Kidney capillary endothelial cell (primary cell): ENCODE results near the gene NDST1.

ENCODE experiments used
- DNase-seq: peaks from one replicate; pipeline ENCODE4 v3.0.0-alpha.2; 2018; ENCODE audit warnings: low spot score

Gene NDST1

DNA sequence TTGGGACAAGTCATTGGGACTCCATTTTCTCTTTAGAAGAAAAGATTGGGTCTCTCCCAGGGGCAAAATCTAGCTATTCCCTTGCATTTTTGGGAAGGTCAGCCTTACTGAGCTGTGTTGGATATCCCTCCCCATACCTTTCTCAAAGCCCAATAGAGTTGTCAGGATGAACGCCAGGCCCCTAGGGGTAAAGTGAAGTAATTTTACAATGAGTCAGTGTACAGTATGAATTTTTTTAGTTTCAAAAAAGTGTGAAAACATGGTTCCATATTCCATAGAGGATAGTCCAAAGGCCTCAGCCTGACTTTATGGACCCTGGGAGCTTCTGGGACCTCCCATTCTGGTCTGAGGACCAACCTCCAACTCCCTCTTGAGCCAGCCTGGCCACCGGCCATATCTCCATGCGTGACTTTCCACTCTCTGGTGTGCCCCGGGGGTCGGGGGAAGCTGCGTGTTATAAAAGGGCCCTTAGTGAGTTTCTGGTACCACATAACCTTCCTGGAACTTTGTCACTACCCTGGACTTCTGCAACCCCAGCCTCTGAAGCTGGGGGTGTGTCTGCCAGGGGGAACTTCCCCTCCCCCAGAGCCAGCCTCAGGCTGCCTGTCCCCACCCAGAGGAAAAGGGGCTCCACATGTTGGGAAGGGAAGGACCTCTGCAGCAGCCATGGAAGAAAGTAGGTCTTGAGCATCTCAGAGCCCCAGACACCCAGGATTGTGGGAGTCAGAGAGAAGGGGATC lies 80.1 kb downstream of the NDST1 start:
- DNase-seq = no peak

GRCh38 chr5:150588596-150588890 lies 80.6 kb downstream of the NDST1 start:
- no peak for DNase-seq

DNA sequence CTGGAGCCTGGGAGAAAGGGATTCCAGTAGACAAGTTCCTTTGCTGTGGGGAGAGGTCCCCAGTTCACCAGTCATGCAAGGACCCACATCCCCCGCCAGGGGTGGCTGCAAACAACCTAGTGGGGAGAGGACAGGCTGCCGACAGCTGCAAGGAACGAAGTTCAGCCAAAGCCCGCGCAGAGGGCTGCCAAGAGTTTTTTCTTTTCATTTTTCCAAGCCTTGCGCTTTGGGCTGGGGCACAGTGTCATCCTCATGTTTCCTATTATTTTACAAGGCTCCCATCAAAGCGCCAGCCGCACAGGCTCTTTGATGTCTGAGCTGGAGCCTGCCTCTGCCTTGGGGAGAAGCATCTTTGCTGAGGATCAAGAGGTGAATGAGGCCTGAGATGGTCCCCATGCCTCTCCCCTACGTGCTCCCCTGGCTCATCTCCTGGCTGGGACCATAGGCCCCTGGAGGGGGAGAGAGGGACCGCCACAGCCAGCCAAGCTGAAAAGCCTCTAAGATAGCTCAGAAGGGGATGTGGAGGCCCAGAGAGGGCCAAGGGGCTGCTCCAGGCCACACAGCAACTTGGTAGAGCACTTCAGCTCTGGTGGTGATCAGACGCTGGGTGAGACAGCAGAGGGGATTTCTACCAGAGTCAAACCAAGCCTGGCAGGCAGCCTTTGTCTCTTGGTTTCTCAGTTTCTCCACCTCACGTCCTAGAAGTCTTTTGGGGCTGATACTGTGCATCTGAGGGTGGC lies 82.1 kb downstream of the NDST1 start:
- peak; percentile 55 for DNase-seq

- DNase-seq = no peak
Measured at GRCh38 chr5:150590979-150591695, 83.2 kb downstream of the NDST1 start.

GRCh38 chr5:150593593-150593992 lies 85.7 kb downstream of the NDST1 start:
- no peak for DNase-seq

GRCh38 chr5:150593996-150594395 lies 86.1 kb downstream of the NDST1 start:
- DNase-seq = no peak

DNA sequence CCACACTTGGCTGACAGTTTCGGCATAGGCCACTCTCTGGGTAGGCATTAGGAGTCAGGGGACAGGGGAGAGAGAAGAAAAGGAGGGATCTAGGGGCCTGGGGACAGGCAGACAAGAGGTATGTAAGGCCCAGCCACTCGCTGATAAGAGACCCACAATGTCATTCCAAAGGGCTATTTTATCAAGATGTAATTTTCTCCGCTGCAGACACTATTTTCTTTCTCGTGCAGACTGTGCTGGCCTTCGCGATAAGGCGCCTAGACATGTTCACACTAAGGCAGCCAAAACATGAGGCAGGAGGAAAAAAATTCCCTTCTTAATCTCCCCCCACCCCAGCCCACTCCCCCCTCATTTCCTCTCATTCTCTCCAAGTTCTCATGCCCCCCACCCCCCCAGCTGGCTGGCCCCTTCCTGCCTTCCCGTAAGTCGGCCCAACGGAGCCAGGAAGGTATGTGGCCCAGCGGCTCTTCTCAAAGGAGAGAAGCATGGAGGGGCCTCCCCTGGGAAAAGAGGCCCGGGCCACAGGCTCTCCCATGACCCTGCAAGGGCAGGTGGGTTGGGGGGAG lies 87.6 kb downstream of the NDST1 start:
- no peak for DNase-seq

DNA sequence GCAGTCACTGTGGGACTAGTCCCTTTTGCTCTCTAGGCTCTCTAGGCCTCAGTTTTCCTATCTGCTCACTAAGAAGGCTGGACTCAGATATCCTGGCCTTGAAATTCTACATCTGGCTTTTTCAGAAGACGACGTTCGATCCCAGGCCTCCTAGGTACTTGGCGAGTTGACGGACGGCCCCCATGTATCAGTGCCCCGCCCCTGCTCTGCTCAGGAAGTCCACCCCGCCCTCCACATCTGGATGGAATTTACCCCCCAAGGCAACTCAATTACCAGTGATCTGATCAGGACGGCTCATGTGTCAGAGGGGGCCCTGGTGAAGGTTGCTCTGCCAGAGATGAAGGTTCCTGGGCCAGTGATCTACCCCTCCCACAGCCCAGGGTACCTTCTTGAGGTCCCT lies 88.4 kb downstream of the NDST1 start:
- DNase-seq = no peak

DNA sequence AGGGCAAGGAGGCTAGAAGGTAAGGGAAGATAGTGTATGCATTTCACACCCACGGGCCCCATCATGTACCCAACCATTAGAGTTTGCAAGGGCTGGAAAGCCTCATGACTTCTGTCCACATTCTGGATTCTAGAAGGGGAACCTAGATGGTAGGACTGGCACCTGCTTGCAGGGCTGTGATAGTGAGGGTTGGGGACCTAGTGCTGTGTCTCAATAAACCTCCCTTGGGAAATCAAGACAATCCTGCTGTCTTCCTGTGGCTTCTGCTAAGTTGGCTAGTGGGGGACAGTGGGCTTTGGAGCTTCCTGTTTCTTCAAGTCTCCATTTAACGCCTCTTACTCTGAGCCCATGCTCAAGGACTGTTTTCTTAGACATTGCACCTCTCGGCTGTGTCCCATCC lies 88.9 kb downstream of the NDST1 start:
- no peak for DNase-seq

DNA sequence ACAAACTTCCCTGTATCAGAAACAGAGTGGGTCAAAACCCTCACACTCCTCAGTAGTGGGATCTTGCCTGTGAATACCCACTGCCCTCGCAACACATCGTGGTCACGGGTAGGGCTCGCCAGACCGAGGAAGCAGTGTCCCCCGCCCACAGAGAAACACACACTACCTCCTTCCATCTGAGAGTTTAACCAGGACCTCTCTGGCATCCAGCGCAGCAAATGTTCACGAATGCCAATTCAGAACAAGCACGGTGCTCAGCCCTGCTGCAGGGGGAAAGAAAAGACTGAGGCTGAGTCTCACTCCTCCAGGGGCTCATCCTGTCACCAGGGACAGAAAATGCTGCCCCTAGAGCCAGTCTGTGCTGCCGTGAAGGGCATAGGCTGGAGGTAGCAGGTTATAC lies 90.1 kb downstream of the NDST1 start:
- DNase-seq = no peak

DNA sequence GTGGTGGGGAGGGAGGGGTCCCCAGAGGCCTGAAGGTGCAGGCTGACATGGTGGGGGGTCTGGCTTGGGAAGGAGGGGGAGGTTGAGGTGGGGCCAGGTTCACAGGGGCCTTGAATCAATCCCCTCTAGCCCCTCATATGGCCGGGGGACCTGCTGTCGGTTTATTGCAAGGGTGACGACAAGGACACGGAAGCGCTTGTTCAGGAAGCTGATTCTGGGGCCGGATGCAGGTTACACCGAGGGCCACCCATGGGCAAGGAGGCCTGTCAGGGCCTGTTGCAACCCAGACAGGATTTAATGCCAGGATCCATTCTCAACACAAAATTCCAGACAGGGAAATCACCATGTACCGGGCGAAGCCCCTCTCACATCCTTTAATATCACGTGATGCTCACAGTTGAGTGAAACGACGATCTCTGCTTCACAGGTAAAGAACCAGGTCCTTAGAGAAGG lies 90.9 kb downstream of the NDST1 start:
- peak; percentile 46 for DNase-seq

- no peak for DNase-seq
Measured at GRCh38 chr5:150599281-150599680, 91.3 kb downstream of the NDST1 start.

- no peak for DNase-seq
Measured at GRCh38 chr5:150599917-150600511, 92.1 kb downstream of the NDST1 start.

- no peak for DNase-seq
Measured at GRCh38 chr5:150600616-150601490, 92.9 kb downstream of the NDST1 start.

DNA sequence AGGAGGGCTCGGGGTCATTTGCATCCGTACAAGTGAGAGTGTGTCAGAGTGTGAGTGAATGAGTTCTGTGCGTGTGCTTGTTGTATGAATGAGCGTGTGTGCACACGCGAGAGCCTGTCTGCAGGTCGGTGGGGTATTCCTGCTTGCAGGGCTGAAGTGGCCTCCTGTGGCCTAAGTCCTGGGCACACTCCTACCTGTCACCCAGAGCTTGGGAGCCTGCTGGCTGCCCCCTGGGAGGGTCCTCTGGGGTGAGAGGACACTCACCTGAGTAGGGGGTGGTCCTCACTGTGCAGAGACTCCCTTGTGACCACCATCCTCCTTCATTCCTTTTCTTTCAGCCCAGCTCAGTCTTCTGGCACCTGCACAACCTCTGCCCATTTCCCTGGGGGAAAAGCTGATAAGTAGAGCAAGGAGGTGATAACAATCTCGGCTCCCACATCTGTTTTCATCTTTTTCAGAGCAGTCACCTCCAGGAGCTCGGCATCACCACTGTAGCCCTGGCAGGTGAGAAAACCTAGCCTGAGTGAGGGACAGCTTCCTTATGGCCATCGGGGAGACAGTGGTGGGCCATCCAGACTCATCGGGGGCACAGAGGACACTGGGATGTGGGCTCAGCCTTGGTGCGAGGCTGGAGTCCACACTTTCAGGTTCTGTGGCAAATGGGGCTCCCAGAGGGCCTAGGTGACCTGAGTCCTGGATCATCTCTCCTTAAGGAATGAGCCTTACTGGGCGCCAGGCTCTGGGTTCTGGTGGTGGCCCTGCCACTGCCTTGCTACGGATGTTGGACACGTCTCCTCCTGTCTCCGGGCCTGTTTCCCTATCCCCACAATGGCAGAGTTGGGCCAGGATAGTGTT lies 93.8 kb downstream of the NDST1 start:
- no peak for DNase-seq

- no peak for DNase-seq
Measured at GRCh38 chr5:150603052-150603451, 95.1 kb downstream of the NDST1 start.

- no peak for DNase-seq
Measured at GRCh38 chr5:150603491-150603890, 95.6 kb downstream of the NDST1 start.

- no peak for DNase-seq
Measured at GRCh38 chr5:150604010-150604409, 96.1 kb downstream of the NDST1 start.

DNA sequence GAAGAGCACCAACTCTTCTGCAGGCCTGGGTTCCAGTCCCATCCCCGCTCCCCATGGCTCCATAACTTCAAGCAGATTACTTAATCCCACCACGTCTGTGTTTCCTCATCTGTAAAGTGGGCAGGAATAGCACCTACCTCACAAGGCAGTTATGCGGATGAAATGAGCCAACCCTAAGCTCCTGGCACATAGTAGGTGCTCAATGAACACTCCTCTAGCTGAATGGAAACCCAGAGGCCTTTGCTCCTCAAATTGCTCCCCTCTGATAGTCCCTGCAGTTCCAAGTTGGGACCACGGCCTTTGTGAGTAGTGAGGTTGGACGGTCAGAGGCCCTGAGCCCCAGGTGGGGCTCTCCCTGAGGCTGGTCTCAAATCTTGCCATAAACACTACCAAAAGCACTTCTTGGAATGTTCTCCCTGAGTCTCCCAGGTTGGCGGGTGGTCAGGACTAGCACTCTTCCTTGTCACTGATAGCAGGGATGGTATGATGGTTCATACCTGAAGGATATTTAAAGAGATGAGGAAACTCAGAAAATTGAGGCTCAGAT lies 97.0 kb downstream of the NDST1 start:
- no peak for DNase-seq

DNA sequence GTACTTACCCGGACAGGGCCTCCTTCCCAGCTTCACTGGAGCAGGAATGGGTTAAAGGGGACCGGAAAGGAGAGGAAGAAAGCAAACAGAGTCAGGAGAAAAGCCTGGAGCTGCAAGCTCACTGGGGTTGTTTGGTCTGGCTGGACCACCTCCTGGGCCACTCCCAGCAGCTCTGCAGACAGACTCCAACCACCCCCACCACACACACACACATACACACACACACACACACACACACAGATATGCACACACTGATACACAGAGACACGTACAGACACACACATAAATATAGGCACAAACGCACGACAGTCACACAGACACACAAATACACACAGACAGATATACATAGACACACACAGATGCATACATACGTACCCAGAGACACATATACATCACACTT lies 97.6 kb downstream of the NDST1 start:
- no peak for DNase-seq
